ENCODE measurements around the gene HUS1B.

DNA sequence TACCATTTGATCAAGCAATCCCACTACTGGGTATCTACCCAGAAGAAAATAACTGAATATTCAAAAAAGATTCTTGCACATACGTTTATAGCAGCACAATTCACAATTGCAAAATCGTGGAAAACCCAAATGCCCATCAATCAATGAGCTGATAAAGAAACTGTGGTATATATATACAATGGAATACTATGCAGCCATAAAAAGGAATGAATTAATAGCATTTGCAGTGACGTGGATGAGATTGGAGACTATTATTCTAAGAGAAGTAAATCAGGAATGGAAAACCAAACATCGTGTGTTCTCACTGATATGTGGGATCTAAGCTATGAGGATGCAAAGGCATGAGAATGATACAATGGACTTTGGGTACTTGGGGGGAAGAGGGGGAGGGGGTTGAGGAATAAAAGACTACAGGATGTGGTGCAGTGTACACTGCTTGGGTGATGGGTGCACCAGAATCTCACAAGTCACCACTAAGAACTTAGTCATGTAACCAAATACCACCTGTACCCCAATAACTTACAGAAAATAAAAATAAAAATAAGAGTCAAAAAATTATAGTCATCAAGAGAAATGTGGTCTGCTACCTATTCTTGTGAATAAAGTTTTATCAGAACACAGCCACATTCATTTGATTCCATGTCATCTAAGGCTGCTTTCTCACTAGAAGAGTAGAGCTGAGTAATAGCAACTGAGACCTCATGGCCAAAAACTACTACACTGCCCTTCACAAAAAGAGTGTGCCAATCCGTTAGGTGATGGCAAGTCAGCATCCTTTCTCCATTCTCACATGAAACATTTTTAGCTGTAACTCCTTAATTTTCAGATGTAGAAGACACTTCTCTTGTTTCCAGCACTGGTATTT lies 8.7 kb upstream of the HUS1B start:
- TF ChIP-seq, protein P1, sequence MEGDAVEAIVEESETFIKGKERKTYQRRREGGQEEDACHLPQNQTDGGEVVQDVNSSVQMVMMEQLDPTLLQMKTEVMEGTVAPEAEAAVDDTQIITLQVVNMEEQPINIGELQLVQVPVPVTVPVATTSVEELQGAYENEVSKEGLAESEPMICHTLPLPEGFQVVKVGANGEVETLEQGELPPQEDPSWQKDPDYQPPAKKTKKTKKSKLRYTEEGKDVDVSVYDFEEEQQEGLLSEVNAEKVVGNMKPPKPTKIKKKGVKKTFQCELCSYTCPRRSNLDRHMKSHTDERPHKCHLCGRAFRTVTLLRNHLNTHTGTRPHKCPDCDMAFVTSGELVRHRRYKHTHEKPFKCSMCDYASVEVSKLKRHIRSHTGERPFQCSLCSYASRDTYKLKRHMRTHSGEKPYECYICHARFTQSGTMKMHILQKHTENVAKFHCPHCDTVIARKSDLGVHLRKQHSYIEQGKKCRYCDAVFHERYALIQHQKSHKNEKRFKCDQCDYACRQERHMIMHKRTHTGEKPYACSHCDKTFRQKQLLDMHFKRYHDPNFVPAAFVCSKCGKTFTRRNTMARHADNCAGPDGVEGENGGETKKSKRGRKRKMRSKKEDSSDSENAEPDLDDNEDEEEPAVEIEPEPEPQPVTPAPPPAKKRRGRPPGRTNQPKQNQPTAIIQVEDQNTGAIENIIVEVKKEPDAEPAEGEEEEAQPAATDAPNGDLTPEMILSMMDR (IDR thresholded peaks at IDR 0.05): no peak
- TF ChIP-seq POLR2AphosphoS5 (IDR thresholded peaks at IDR 0.05): no peak
- no peak for TF ChIP-seq POLR2A (IDR thresholded peaks at IDR 0.05)
